ENCODE results near the gene NCAM1.

GRCh38 chr11:113016905-113017304 lies 55.7 kb downstream of the NCAM1 start:
- no peak for TF ChIP-seq EZH2 (IDR thresholded peaks at IDR 0.05)
- TF ChIP-seq FOXP2 (optimal IDR thresholded peaks at IDR 0.05; ENCODE audit: control extremely low read depth, extremely low read length, insufficient read depth) = no peak
- no peak for TF ChIP-seq POLR2AphosphoS5 (IDR thresholded peaks at IDR 0.05; ENCODE audit: borderline replicate concordance, low read depth, low read length)

All from SK-N-MC (cell line).